ENCODE measurements around the gene PKNOX1. TPM values are rescaled to one million over a fixed set of nuclear protein-coding genes. Genes with fewer than 3 reads are reported as not detected.
"Not testable (repeated sequence)": the region's sequence is repeated elsewhere in the genome, so short reads cannot be mapped to it uniquely, and the experiment has no call there.

The PKNOX1 gene
- total and polyA plus RNA-seq, 9 of the 15 experiments (the other 6 are each of a cell fraction or from before 2014, with no cell fraction given): 8.8 to 25.9 (median 13.2) TPM

DNA sequence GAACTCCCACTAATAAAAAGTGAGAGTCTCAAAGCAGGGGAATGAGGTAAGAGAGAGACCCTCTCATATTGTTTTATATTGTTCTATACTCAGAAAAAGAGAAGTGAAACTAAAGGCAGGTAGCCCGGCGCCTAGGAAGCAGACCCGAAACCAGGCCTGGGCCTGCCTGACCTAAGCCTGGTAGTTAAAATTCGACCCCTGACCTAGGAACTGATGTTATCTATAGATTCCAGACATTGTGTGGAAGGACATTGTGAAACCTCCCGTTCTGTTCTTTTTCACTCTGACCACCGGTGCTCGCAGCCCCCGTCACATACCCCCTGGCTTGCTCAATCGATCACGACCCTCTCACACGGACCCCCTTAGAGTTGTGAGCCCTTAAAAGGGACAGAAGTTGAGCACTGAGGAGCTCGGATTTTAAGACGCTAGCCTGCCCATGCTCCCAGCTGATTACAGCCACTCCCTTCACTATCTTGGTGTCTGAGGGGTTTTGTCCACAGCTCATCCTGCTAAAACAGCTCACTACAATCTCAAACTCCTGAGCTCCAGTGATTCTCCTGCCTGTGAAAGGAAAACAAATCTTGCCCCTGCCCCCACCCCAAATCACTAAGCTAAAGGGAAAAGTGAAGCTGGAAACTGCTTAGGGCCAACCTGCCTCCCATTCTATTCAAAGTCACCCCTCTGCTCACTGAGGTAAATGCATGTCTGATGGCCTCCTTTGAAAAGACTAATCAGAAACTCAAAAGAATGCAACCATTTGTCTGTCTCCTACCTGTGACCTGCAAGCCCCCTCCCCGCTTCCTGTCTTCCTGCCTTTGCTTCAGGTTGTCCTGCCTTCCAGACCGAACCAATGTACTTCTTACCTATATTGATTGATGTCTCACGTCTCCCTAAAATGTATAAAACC lies 37.1 kb upstream of the PKNOX1 start (continued):
- peak; percentile 55 for TF ChIP-seq TCF3 (CRISPR knock-in tag; IDR thresholded peaks at IDR 0.05)
- peak; percentile 88 to 93 for TF ChIP-seq KDM1A (IDR thresholded peaks at IDR 0.05)
- peak; percentile 52 for TF ChIP-seq ARID1B (IDR thresholded peaks at IDR 0.05)
- TF ChIP-seq TEAD4 (IDR thresholded peaks at IDR 0.05; ENCODE audit: low read length): 0 out of 2 replicates have a peak, but pooled peaks have one; percentile 4
- TF ChIP-seq TEAD4 (CRISPR knock-in tag; IDR thresholded peaks at IDR 0.05; ENCODE audit: borderline replicate concordance): not testable (repeated sequence)

DNA sequence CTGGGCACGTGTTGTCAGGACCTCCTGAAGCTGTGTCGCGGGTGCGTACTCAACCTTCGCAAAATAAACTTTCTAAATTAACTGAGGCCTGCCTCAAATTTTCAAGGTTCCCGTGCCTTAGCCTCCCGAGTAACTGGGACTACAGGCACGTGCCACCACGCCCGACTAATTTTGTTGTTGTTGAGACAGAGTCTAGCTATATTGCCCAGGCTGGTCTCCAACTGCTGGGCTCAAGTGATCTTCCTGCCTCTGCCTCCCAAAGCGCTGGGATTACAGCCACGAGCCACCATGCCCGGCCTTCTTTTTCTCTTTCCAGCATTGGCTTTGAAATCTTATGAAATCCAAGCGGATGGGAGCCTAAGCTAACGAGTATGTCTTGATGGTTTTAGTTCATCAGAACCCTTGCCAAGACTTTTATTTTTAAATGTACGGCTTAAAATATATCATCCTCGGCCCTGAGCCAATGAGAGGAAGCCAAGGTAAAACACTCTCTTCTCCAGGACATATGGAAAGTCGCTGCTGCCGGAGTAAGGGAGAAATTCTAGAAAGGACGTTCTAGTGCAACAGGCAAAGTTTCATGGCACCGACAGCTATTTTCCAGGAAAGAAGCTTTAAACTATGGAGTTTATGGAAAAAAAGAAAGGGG lies 36.3 kb upstream of the PKNOX1 start:
- H3K9ac ChIP-seq (ENCODE audit: insufficient read depth in 1 of 2, low read depth in 2 of 2, low read length in 2 of 2): no peak overlapping the region
- H3K9me1 ChIP-seq (ENCODE audit: control insufficient read depth, insufficient read depth, low read length): no peaks in the 10 kb centered on the region
- FAIRE-seq: no peak
- H4K20me1 ChIP-seq (replicated peaks; ENCODE audit: control insufficient read depth, insufficient read depth, low read length): no peaks in the 10 kb centered on the region
- peaks cover 0 to 5% of the 10 kb centered on the region in 2 experiments; a peak in 2 of 5 replicates for H3K27me3 ChIP-seq (ENCODE audit: control insufficient read depth in 2 of 2, insufficient read depth in 2 of 2, low read length in 2 of 2)
- no peaks in the 10 kb centered on the region for H3K36me3 ChIP-seq (ENCODE audit: control insufficient read depth, insufficient read depth, low read length)
- ChIA-PET POLR2A (interaction anchor here (1.2 to 1.3 kb wide), 2 partner anchors 8 to 17 kb away, joined by 3 to 5 read pairs; no protein-coding TSS in a partner anchor), CTCF (ENCODE audit: low intra/inter-chr PET ratio) (no interaction called here)
- no peaks in the 10 kb centered on the region for H3K9me3 ChIP-seq (replicated peaks; ENCODE audit: control insufficient read depth, insufficient read depth, low read depth, low read length)
- no peak overlapping the region for H3K4me3 ChIP-seq
- H3K79me2 ChIP-seq (ENCODE audit: control insufficient read depth, insufficient read depth, low read length): no peaks in the 10 kb centered on the region
- ATAC-seq: no peak
- WGBS (ENCODE audit: insufficient coverage, low coverage, missing lambda C conversion rate): 81% methylated on average over 20 of the region's 21 CpGs
- intact Hi-C loops (cut with micrococcal nuclease): no loop called here
- no peak overlapping the region for H2AFZ ChIP-seq (ENCODE audit: low read depth, low read length)
- no peak overlapping the region for H3K4me2 ChIP-seq (ENCODE audit: insufficient read depth, low read length)
- BruUV-seq (replicated peaks): no TSS peak
- H3K27ac ChIP-seq (ENCODE audit: extremely low read depth, low read depth, low read length): no peak overlapping the region
- H3K4me1 ChIP-seq (replicated peaks in 1 of 2; ENCODE audit: control insufficient read depth in 2 of 2, insufficient read depth in 2 of 2, low read length in 2 of 2): peaks cover 6 to 12% of the 10 kb centered on the region in 2 experiments; a peak in 3 of 5 replicates
- in situ Hi-C loops (cut with MboI): no loop called here
- DNase-seq (ENCODE audit: extremely low read depth in 1 of 4, low spot score in 3 of 4): no peak
- no peak for TF ChIP-seq ARHGAP35 (IDR thresholded peaks at IDR 0.05; ENCODE audit: partially characterized antibody)
- TF ChIP-seq, protein P1, sequence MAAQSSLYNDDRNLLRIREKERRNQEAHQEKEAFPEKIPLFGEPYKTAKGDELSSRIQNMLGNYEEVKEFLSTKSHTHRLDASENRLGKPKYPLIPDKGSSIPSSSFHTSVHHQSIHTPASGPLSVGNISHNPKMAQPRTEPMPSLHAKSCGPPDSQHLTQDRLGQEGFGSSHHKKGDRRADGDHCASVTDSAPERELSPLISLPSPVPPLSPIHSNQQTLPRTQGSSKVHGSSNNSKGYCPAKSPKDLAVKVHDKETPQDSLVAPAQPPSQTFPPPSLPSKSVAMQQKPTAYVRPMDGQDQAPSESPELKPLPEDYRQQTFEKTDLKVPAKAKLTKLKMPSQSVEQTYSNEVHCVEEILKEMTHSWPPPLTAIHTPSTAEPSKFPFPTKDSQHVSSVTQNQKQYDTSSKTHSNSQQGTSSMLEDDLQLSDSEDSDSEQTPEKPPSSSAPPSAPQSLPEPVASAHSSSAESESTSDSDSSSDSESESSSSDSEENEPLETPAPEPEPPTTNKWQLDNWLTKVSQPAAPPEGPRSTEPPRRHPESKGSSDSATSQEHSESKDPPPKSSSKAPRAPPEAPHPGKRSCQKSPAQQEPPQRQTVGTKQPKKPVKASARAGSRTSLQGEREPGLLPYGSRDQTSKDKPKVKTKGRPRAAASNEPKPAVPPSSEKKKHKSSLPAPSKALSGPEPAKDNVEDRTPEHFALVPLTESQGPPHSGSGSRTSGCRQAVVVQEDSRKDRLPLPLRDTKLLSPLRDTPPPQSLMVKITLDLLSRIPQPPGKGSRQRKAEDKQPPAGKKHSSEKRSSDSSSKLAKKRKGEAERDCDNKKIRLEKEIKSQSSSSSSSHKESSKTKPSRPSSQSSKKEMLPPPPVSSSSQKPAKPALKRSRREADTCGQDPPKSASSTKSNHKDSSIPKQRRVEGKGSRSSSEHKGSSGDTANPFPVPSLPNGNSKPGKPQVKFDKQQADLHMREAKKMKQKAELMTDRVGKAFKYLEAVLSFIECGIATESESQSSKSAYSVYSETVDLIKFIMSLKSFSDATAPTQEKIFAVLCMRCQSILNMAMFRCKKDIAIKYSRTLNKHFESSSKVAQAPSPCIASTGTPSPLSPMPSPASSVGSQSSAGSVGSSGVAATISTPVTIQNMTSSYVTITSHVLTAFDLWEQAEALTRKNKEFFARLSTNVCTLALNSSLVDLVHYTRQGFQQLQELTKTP (IDR thresholded peaks at IDR 0.05; ENCODE audit: low read depth in 1 of 2, partially characterized antibody in 2 of 2): no peak
- TF ChIP-seq, protein P2, sequence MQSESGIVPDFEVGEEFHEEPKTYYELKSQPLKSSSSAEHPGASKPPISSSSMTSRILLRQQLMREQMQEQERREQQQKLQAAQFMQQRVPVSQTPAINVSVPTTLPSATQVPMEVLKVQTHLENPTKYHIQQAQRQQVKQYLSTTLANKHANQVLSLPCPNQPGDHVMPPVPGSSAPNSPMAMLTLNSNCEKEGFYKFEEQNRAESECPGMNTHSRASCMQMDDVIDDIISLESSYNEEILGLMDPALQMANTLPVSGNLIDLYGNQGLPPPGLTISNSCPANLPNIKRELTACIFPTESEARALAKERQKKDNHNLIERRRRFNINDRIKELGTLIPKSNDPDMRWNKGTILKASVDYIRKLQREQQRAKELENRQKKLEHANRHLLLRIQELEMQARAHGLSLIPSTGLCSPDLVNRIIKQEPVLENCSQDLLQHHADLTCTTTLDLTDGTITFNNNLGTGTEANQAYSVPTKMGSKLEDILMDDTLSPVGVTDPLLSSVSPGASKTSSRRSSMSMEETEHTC (IDR thresholded peaks at IDR 0.05): no peak
- TF ChIP-seq ZNF778 (CRISPR knock-in tag; IDR thresholded peaks at IDR 0.05): no peak
- TF ChIP-seq ZNF239 (CRISPR knock-in tag; IDR thresholded peaks at IDR 0.05): no peak
- TF ChIP-seq, protein P3, sequence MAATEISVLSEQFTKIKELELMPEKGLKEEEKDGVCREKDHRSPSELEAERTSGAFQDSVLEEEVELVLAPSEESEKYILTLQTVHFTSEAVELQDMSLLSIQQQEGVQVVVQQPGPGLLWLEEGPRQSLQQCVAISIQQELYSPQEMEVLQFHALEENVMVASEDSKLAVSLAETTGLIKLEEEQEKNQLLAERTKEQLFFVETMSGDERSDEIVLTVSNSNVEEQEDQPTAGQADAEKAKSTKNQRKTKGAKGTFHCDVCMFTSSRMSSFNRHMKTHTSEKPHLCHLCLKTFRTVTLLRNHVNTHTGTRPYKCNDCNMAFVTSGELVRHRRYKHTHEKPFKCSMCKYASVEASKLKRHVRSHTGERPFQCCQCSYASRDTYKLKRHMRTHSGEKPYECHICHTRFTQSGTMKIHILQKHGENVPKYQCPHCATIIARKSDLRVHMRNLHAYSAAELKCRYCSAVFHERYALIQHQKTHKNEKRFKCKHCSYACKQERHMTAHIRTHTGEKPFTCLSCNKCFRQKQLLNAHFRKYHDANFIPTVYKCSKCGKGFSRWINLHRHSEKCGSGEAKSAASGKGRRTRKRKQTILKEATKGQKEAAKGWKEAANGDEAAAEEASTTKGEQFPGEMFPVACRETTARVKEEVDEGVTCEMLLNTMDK (IDR thresholded peaks at IDR 0.05; ENCODE audit: borderline replicate concordance, insufficient read depth, low read depth, low read length, poor library complexity, severe bottlenecking): no peak

All from K562 (cell line).